Cardiac muscle cell (in vitro differentiated cells and primary cell): ENCODE measurements around the gene CHN2. TPM values are rescaled to one million over a fixed set of nuclear protein-coding genes. Genes with fewer than 3 reads are reported as not detected.

Experiments used
- DNase-seq, 2 donors: peaks; one replicate each; pipeline versions ENCODE4 v3.0.0 to v3.0.0-alpha.2; 2010 to 2017; ENCODE audit warnings: low read depth in 1 of 2, low spot score in 1 of 2
- H3K27ac ChIP-seq: fragments of 200-600 bp; sonication (generic); 2 replicates; pipeline ENCODE4 v1.5.1; 2016
- H3K27me3 ChIP-seq: fragments of 200-600 bp; sonication (generic); 2 replicates; pipeline ENCODE4 v1.6.0; 2016; ENCODE audit warnings: control low read depth
- H3K36me3 ChIP-seq: fragments of 200-600 bp; sonication (generic); 2 replicates; pipeline ENCODE4 v1.5.1; 2016; ENCODE audit warnings: control low read depth
- H3K4me1 ChIP-seq: fragments of 200-600 bp; sonication (generic); 2 replicates; pipeline ENCODE4 v1.8.1; 2017; ENCODE audit warnings: low read depth, mild to moderate bottlenecking, mixed run types
- H3K4me3 ChIP-seq: fragments of 200-600 bp; sonication (generic); 2 replicates; pipeline ENCODE4 v1.5.1; 2016; ENCODE audit warnings: mild to moderate bottlenecking
- H3K9me3 ChIP-seq: fragments of 200-600 bp; sonication (generic); 2 replicates; pipeline ENCODE4 v1.5.1; 2017; ENCODE audit warnings: low read depth, mild to moderate bottlenecking, control low read depth
- CTCF ChIP-seq: IDR thresholded peaks from 2 replicates; pipeline ENCODE4 v1.5.1; 2012; ENCODE audit warnings: low read depth, mild to moderate bottlenecking, low read length
- polyA plus RNA-seq: library from polyadenylated mRNA; unstranded; fragments of >200 nt; fragmentation: Nextera tagmentation; extraction: Ambion mirVana; gene quantifications from 2 replicates; pipeline ENCODE4 v1.2.1, GENCODE V29; 2016
- total RNA-seq: library from RNA; depleted of rRNA; stranded (reverse); fragments of >200 nt; gene quantifications from 2 replicates; pipeline ENCODE4 v1.2.3, GENCODE V29; 2016

The CHN2 gene
- total and polyA plus RNA-seq, 2 experiments from 2014 or later = 16.0 to 30.5 TPM

- no peak for TF ChIP-seq CTCF
- DNase-seq = no peak
- no peaks in the 10 kb centered on the region for H3K4me1 ChIP-seq
- H3K9me3 ChIP-seq = no peaks in the 10 kb centered on the region
- H3K36me3 ChIP-seq = no peaks in the 10 kb centered on the region
- no peaks in the 10 kb centered on the region for H3K27me3 ChIP-seq
- H3K27ac ChIP-seq = no peak overlapping the region
- no peak overlapping the region for H3K4me3 ChIP-seq
These were observed 36.3 kb downstream of the CHN2 start for GRCh38 chr7:29230871-29231345.

GRCh38 chr7:29231671-29232232 lies 37.2 kb downstream of the CHN2 start:
- no peak for TF ChIP-seq CTCF
- no peak for DNase-seq
- H3K27me3 ChIP-seq = no peaks in the 10 kb centered on the region
- no peaks in the 10 kb centered on the region for H3K4me1 ChIP-seq
- no peak overlapping the region for H3K27ac ChIP-seq
- no peak overlapping the region for H3K4me3 ChIP-seq
- no peaks in the 10 kb centered on the region for H3K36me3 ChIP-seq
- no peaks in the 10 kb centered on the region for H3K9me3 ChIP-seq

GRCh38 chr7:29234438-29234837 lies 39.9 kb downstream of the CHN2 start:
- Histone ChIP-seq H3K4me1 (no peaks in the 10 kb centered on the region), H3K9me3 (no peaks in the 10 kb centered on the region), H3K36me3 (no peaks in the 10 kb centered on the region), H3K27me3 (no peaks in the 10 kb centered on the region), H3K4me3 (no peak overlapping the region), H3K27ac (no peak overlapping the region)
- TF ChIP-seq CTCF = no peak
- DNase-seq = no peak

GRCh38 chr7:29236071-29236580 lies 41.6 kb downstream of the CHN2 start:
- Histone ChIP-seq H3K27me3 (no peaks in the 10 kb centered on the region), H3K4me3 (no peak overlapping the region), H3K4me1 (no peaks in the 10 kb centered on the region), H3K36me3 (no peaks in the 10 kb centered on the region), H3K27ac (no peak overlapping the region), H3K9me3 (no peaks in the 10 kb centered on the region)
- TF ChIP-seq CTCF = no peak
- no peak for DNase-seq

GRCh38 chr7:29236649-29237048 lies 42.1 kb downstream of the CHN2 start:
- Histone ChIP-seq H3K27me3 (no peaks in the 10 kb centered on the region), H3K4me1 (no peaks in the 10 kb centered on the region), H3K36me3 (no peaks in the 10 kb centered on the region), H3K9me3 (no peaks in the 10 kb centered on the region), H3K27ac (no peak overlapping the region), H3K4me3 (no peak overlapping the region)
- no peak for DNase-seq
- no peak for TF ChIP-seq CTCF
